Measurements from ENCODE around the gene INPP5A.
"Not testable (repeated sequence)": the region's sequence is repeated elsewhere in the genome, so short reads cannot be mapped to it uniquely, and the experiment has no call there.

INPP5A gene

DNA sequence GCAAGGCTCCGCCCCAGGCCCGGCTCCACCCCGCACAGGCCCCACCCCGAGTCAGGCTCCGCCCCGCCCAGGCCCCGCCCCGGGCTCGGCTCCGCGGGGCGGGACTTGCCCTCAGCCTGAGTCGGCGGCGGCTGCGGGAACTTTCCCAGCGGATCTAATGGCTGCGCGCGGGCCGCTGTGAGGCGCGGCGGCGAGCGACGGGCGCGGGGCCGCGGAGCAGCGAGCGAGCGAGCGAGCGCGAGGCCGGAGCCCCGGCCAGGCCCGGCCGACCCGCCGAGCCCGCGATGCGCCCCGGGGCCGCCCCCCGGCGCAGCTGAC is at the start of gene INPP5A:
INPP5A (plus strand) TSS at position 104 of the 318 bp plus-strand sequence. CDS start 310 bp downstream, outside the sequence.
- DNase-seq (ENCODE audit: extremely low read depth, low read depth): no peak
- no peak for TF ChIP-seq CTCF (IDR thresholded peaks at IDR 0.05; ENCODE audit: low read depth, low read length)

- DNase-seq (ENCODE audit: extremely low read depth, low read depth): no peak
- TF ChIP-seq CTCF (IDR thresholded peaks at IDR 0.05; ENCODE audit: low read depth, low read length): no peak
These were observed 49.3 kb upstream of the INPP5A start for GRCh38 chr10:132488231-132488821.

GRCh38 chr10:132489053-132489703 is 48.4 kb upstream of the INPP5A start:
- no peak for DNase-seq (ENCODE audit: extremely low read depth, low read depth)
- no peak for TF ChIP-seq CTCF (IDR thresholded peaks at IDR 0.05; ENCODE audit: low read depth, low read length)

- no peak for DNase-seq (ENCODE audit: extremely low read depth, low read depth)
- TF ChIP-seq CTCF (IDR thresholded peaks at IDR 0.05; ENCODE audit: low read depth, low read length): no peak
These were observed 47.7 kb upstream of the INPP5A start for GRCh38 chr10:132489704-132490534.

GRCh38 chr10:132491534-132491933 is 46.1 kb upstream of the INPP5A start:
- DNase-seq (ENCODE audit: extremely low read depth, low read depth): not testable (repeated sequence)

GRCh38 chr10:132492323-132493025 is 45.1 kb upstream of the INPP5A start:
- TF ChIP-seq CTCF (IDR thresholded peaks at IDR 0.05; ENCODE audit: low read depth, low read length): no peak
- no peak for DNase-seq (ENCODE audit: extremely low read depth, low read depth)

DNA sequence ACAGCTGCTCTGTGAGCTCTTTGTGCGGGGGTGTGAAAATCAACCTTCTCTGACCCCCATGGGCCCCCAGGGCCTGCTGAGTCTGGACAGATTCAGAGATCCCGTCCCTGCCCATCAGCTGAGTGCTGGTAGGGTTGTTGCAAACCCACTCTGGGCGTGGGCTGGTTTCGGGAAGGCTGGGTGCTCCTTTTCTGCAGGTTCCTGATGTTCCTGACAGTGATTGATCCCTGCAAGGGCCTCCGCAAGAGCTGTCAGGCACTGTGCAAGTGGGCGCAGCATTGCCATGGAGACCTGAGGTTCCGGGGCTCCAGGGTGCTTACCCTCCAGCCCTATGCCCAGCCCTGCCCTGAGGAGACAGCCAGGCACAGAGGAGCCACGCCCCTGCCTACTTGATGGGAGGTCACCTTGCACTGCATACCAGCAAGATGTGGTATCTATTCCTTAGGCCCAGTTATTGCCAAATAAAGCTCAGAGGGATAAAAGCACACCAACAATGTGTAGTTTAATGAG is 44.3 kb upstream of the INPP5A start:
- no peak for DNase-seq (ENCODE audit: extremely low read depth, low read depth)
- TF ChIP-seq CTCF (IDR thresholded peaks at IDR 0.05; ENCODE audit: low read depth, low read length): no peak

All from AG09319 (cell line).